Hepatocyte (in vitro differentiated cells): ENCODE results near the gene TFE3.

ENCODE experiments used
- EZH2 ChIP-seq: fragments of 200-600 bp; sonication (generic); IDR thresholded peaks from 2 replicates; pipeline ENCODE4 v1.6.1; 2016; ENCODE audit warnings: antibody characterized with exemption, mild to moderate bottlenecking, borderline replicate concordance
- TF ChIP-seq, protein P1 (sequence below): fragments of 200-600 bp; sonication (generic); IDR thresholded peaks from 2 replicates; pipeline ENCODE4 v1.5.1; 2016; ENCODE audit warnings: antibody characterized with exemption, mild to moderate bottlenecking; ENCODE audit not compliant: poor library complexity

DNA sequence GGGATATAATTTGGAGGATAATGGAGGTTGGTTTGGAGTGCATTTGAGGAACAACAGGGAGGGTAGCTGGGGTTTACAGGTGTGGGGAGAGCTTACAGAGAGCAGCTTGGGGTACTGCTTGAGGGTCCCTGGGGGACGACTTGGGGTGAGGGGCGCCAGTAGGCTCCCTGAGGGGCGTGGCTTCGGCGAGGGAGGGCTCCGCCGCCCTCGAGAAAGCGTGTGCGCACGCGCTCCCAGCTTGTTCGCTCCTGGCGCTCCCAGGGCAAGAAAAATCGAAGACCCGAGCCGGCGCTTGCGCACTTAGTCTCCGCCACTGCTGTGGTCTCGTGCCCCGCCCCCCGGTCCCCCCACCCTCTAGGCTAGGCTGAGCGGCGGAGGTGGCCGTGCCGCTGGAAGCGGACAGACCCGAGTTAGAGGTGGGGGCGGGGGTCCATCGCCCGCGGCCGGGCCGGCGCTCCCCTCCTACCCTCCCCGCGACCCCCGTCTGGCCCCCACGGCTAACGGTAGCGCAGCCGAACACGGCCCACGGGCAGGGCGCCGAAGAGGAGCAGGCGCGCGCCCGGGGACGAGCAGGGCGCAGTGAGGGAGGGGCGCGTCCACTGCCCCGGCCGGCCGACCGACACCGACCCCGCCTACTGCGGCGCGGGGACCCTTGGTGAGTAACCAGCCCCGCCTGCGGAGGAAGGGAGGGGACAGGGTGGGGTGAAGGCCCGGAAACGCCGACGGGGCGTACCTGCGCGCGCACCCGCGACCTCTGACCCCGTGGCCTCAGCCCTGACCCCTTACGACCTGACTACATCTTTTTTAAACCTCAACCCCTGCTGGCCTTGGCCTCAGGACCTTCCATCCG, 10.3 kb upstream of the TFE3 start:
- TF ChIP-seq, protein P1, sequence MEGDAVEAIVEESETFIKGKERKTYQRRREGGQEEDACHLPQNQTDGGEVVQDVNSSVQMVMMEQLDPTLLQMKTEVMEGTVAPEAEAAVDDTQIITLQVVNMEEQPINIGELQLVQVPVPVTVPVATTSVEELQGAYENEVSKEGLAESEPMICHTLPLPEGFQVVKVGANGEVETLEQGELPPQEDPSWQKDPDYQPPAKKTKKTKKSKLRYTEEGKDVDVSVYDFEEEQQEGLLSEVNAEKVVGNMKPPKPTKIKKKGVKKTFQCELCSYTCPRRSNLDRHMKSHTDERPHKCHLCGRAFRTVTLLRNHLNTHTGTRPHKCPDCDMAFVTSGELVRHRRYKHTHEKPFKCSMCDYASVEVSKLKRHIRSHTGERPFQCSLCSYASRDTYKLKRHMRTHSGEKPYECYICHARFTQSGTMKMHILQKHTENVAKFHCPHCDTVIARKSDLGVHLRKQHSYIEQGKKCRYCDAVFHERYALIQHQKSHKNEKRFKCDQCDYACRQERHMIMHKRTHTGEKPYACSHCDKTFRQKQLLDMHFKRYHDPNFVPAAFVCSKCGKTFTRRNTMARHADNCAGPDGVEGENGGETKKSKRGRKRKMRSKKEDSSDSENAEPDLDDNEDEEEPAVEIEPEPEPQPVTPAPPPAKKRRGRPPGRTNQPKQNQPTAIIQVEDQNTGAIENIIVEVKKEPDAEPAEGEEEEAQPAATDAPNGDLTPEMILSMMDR: no peak
- TF ChIP-seq EZH2: no peak
